SU-DHL-6 (cell line): ENCODE data around the gene FLNA.

Experiments used
- CTCF ChIP-seq: fragments of 200-600 bp; sonication (generic); IDR thresholded peaks from one replicate; pipeline ENCODE4 v1.5.1; 2017; ENCODE audit warnings: antibody characterized with exemption, mild to moderate bottlenecking, low read length, moderate library complexity; ENCODE audit not compliant: insufficient read depth, poor library complexity, severe bottlenecking
- EZH2phosphoT487 ChIP-seq: fragments of 200-600 bp; sonication (generic), shearing (Covaris generic); conservative IDR thresholded peaks from 2 replicates; pipeline ENCODE4 v1.6.1; 2018; ENCODE audit warnings: mild to moderate bottlenecking, antibody characterized with exemption, low read length, moderate library complexity, mixed read lengths

- TF ChIP-seq CTCF (no peak), EZH2phosphoT487 (no peak)
These were observed 6.4 kb upstream of the FLNA start for GRCh38 chrX:154380787-154381186.
